ENCODE measurements around the gene PCSK6.
"Not testable (repeated sequence)": the region's sequence is repeated elsewhere in the genome, so short reads cannot be mapped to it uniquely, and the experiment has no call there.

Gene PCSK6

GRCh38 chr15:101353240-101353639, 136.3 kb downstream of the PCSK6 start:
- Histone ChIP-seq H3K27ac (ENCODE audit: low read length) (no peak overlapping the region), H3K36me3 (ENCODE audit: control insufficient read depth in 1 of 2, insufficient read depth in 2 of 2, low read length in 2 of 2) (no peaks in the 10 kb centered on the region), H3K4me1 (ENCODE audit: control insufficient read depth in 1 of 2, insufficient read depth in 2 of 2, low read length in 2 of 2) (no peaks in the 10 kb centered on the region), H3K9me3 (ENCODE audit: control insufficient read depth in 1 of 2, low read length in 2 of 2) (no peaks in the 10 kb centered on the region), H3K4me3 (ENCODE audit: low read depth in 1 of 2, low read length in 2 of 2) (no peak overlapping the region), H3K27me3 (ENCODE audit: low read depth, low read length) (no peaks in the 10 kb centered on the region)

GRCh38 chr15:101351736-101352135, 137.8 kb downstream of the PCSK6 start:
- no peak overlapping the region for H3K27ac ChIP-seq (ENCODE audit: low read length)
- no peaks in the 10 kb centered on the region for H3K36me3 ChIP-seq (ENCODE audit: control insufficient read depth in 1 of 2, insufficient read depth in 2 of 2, low read length in 2 of 2)

GRCh38 chr15:101349047-101349951, 140.2 kb downstream of the PCSK6 start:
- H3K4me3 ChIP-seq (ENCODE audit: low read depth in 1 of 2, low read length in 2 of 2): no peak overlapping the region
- no peaks in the 10 kb centered on the region for H3K4me1 ChIP-seq (ENCODE audit: control insufficient read depth in 1 of 2, insufficient read depth in 2 of 2, low read length in 2 of 2)
- H3K27me3 ChIP-seq (ENCODE audit: low read depth, low read length): no peaks in the 10 kb centered on the region
- no peak overlapping the region for H3K27ac ChIP-seq (ENCODE audit: low read length)
- no peaks in the 10 kb centered on the region for H3K9me3 ChIP-seq (ENCODE audit: control insufficient read depth in 1 of 2, low read length in 2 of 2)
- H3K36me3 ChIP-seq (ENCODE audit: control insufficient read depth in 1 of 2, insufficient read depth in 2 of 2, low read length in 2 of 2): no peaks in the 10 kb centered on the region

More at GRCh38 chr15:101351736-101352135, 137.8 kb downstream of the PCSK6 start:
- no peak overlapping the region for H3K4me3 ChIP-seq (ENCODE audit: low read depth in 1 of 2, low read length in 2 of 2)
- H3K4me1 ChIP-seq (ENCODE audit: control insufficient read depth in 1 of 2, insufficient read depth in 2 of 2, low read length in 2 of 2): no peaks in the 10 kb centered on the region
- H3K27me3 ChIP-seq (ENCODE audit: low read depth, low read length): no peaks in the 10 kb centered on the region
- no peaks in the 10 kb centered on the region for H3K9me3 ChIP-seq (ENCODE audit: control insufficient read depth in 1 of 2, low read length in 2 of 2)

- no peaks in the 10 kb centered on the region for H3K4me1 ChIP-seq (ENCODE audit: control insufficient read depth in 1 of 2, insufficient read depth in 2 of 2, low read length in 2 of 2)
- H3K27ac ChIP-seq (ENCODE audit: low read length): no peak overlapping the region
- H3K9me3 ChIP-seq (ENCODE audit: control insufficient read depth in 1 of 2, low read length in 2 of 2): no peaks in the 10 kb centered on the region
- H3K4me3 ChIP-seq (ENCODE audit: low read depth in 1 of 2, low read length in 2 of 2): no peak overlapping the region
- H3K36me3 ChIP-seq (ENCODE audit: control insufficient read depth in 1 of 2, insufficient read depth in 2 of 2, low read length in 2 of 2): no peaks in the 10 kb centered on the region
- no peaks in the 10 kb centered on the region for H3K27me3 ChIP-seq (ENCODE audit: low read depth, low read length)
Observed at GRCh38 chr15:101348643-101349042, 140.9 kb downstream of the PCSK6 start.

GRCh38 chr15:101348015-101348414, 141.5 kb downstream of the PCSK6 start:
- Histone ChIP-seq H3K4me3 (ENCODE audit: low read depth in 1 of 2, low read length in 2 of 2) (no peak overlapping the region), H3K9me3 (ENCODE audit: control insufficient read depth in 1 of 2, low read length in 2 of 2) (no peaks in the 10 kb centered on the region), H3K27ac (ENCODE audit: low read length) (no peak overlapping the region), H3K36me3 (ENCODE audit: control insufficient read depth in 1 of 2, insufficient read depth in 2 of 2, low read length in 2 of 2) (no peaks in the 10 kb centered on the region), H3K4me1 (ENCODE audit: control insufficient read depth in 1 of 2, insufficient read depth in 2 of 2, low read length in 2 of 2) (no peaks in the 10 kb centered on the region), H3K27me3 (ENCODE audit: low read depth, low read length) (no peaks in the 10 kb centered on the region)

DNA sequence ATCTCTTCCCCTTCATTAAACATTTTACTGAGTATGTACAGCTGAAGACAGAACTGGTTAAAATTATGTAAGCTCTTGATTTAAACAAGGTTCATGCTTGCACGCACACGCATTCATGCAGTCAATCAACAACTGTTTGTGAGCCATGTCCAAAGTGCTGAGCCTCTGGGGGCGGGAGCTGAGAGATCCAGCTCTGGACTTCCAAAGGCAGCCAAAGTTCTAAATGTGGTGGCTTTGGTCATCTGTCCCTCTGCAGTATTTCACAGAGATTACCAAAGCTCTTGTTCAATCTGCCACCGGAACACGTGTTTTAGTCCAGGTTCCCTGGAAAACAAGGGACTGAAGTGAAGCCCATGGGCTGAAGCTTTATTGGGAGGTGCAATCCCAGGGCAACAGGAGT, 142.1 kb downstream of the PCSK6 start:
- no peak overlapping the region for H3K27ac ChIP-seq (ENCODE audit: low read length)
- no peaks in the 10 kb centered on the region for H3K4me1 ChIP-seq (ENCODE audit: control insufficient read depth in 1 of 2, insufficient read depth in 2 of 2, low read length in 2 of 2)
- H3K27me3 ChIP-seq (ENCODE audit: low read depth, low read length): no peaks in the 10 kb centered on the region
- no peaks in the 10 kb centered on the region for H3K9me3 ChIP-seq (ENCODE audit: control insufficient read depth in 1 of 2, low read length in 2 of 2)
- H3K36me3 ChIP-seq (ENCODE audit: control insufficient read depth in 1 of 2, insufficient read depth in 2 of 2, low read length in 2 of 2): no peaks in the 10 kb centered on the region
- no peak overlapping the region for H3K4me3 ChIP-seq (ENCODE audit: low read depth in 1 of 2, low read length in 2 of 2)

DNA sequence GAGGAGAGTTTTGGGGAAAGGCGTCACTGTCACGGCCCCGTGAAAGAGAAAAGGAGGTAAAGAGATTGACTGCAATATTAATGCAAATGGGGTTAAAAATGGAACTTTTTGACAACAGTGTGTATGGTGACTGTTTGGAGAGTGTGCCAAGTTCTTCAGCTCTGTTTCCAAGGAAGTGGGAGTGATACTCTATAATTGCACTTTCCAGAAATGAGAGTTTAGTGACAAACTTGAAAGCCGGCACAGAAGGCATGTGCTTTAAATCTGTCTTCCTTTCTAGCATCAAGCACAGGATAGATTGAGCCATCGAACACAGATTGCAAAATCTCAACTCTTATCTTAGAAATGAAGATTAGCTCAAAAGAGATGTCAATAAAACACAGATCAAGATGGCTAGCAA, 142.6 kb downstream of the PCSK6 start:
- Histone ChIP-seq H3K4me1 (ENCODE audit: control insufficient read depth in 1 of 2, insufficient read depth in 2 of 2, low read length in 2 of 2) (no peaks in the 10 kb centered on the region), H3K4me3 (ENCODE audit: low read depth in 1 of 2, low read length in 2 of 2) (no peak overlapping the region), H3K27ac (ENCODE audit: low read length) (no peak overlapping the region), H3K9me3 (ENCODE audit: control insufficient read depth in 1 of 2, low read length in 2 of 2) (no peaks in the 10 kb centered on the region), H3K27me3 (ENCODE audit: low read depth, low read length) (no peaks in the 10 kb centered on the region), H3K36me3 (ENCODE audit: control insufficient read depth in 1 of 2, insufficient read depth in 2 of 2, low read length in 2 of 2) (no peaks in the 10 kb centered on the region)

- no peak overlapping the region for H3K27ac ChIP-seq (ENCODE audit: low read length)
Observed at GRCh38 chr15:101342056-101342455, 147.5 kb downstream of the PCSK6 start.

GRCh38 chr15:101338502-101339057, 150.9 kb downstream of the PCSK6 start:
- Histone ChIP-seq H3K27me3 (ENCODE audit: low read depth, low read length) (no peaks in the 10 kb centered on the region), H3K36me3 (ENCODE audit: control insufficient read depth in 1 of 2, insufficient read depth in 2 of 2, low read length in 2 of 2) (no peaks in the 10 kb centered on the region), H3K4me3 (ENCODE audit: low read depth in 1 of 2, low read length in 2 of 2) (no peak overlapping the region), H3K4me1 (ENCODE audit: control insufficient read depth in 1 of 2, insufficient read depth in 2 of 2, low read length in 2 of 2) (no peaks in the 10 kb centered on the region), H3K9me3 (ENCODE audit: control insufficient read depth in 1 of 2, low read length in 2 of 2) (no peaks in the 10 kb centered on the region), H3K27ac (ENCODE audit: low read length) (no peak overlapping the region)

More at GRCh38 chr15:101342056-101342455, 147.5 kb downstream of the PCSK6 start:
- Histone ChIP-seq H3K4me3 (ENCODE audit: low read depth in 1 of 2, low read length in 2 of 2) (no peak overlapping the region), H3K27me3 (ENCODE audit: low read depth, low read length) (no peaks in the 10 kb centered on the region), H3K36me3 (ENCODE audit: control insufficient read depth in 1 of 2, insufficient read depth in 2 of 2, low read length in 2 of 2) (no peaks in the 10 kb centered on the region), H3K4me1 (ENCODE audit: control insufficient read depth in 1 of 2, insufficient read depth in 2 of 2, low read length in 2 of 2) (no peaks in the 10 kb centered on the region), H3K9me3 (ENCODE audit: control insufficient read depth in 1 of 2, low read length in 2 of 2) (no peaks in the 10 kb centered on the region)

DNA sequence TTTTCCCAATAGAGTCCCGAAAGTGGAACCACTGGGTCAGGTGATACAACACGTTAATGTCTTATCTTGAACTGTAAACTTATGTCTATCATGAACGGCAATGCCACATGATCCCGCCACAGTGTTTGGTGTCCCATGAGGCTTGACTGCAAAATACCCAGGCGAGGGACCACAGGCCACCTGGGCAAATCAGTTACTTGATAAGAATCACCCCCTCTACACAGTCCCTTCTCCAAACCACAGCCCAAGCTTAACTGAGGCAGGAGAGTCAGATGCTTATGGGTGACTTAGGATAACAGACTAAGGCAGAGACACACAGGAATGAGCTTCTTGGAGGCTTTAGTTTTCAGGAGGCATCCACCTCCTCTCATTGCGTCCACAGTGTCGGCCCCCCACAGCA, 151.5 kb downstream of the PCSK6 start:
- H3K4me3 ChIP-seq (ENCODE audit: low read depth in 1 of 2, low read length in 2 of 2): no peak overlapping the region
- H3K4me1 ChIP-seq (ENCODE audit: control insufficient read depth in 1 of 2, insufficient read depth in 2 of 2, low read length in 2 of 2): no peaks in the 10 kb centered on the region
- H3K36me3 ChIP-seq (ENCODE audit: control insufficient read depth in 1 of 2, insufficient read depth in 2 of 2, low read length in 2 of 2): no peaks in the 10 kb centered on the region
- H3K27ac ChIP-seq (ENCODE audit: low read length): no peak overlapping the region
- no peaks in the 10 kb centered on the region for H3K27me3 ChIP-seq (ENCODE audit: low read depth, low read length)
- H3K9me3 ChIP-seq (ENCODE audit: control insufficient read depth in 1 of 2, low read length in 2 of 2): no peaks in the 10 kb centered on the region

- H3K4me1 ChIP-seq (ENCODE audit: control insufficient read depth in 1 of 2, insufficient read depth in 2 of 2, low read length in 2 of 2): not testable (repeated sequence)
Observed at GRCh38 chr15:101333907-101334789, 155.4 kb downstream of the PCSK6 start.

More at GRCh38 chr15:101333907-101334789, 155.4 kb downstream of the PCSK6 start:
- not testable (repeated sequence) for H3K4me3 ChIP-seq (ENCODE audit: low read depth in 1 of 2, low read length in 2 of 2); H3K9me3 ChIP-seq (ENCODE audit: control insufficient read depth in 1 of 2, low read length in 2 of 2); H3K27ac ChIP-seq (ENCODE audit: low read length); H3K27me3 ChIP-seq (ENCODE audit: low read depth, low read length); H3K36me3 ChIP-seq (ENCODE audit: control insufficient read depth in 1 of 2, insufficient read depth in 2 of 2, low read length in 2 of 2)

Measured in muscle layer of duodenum (tissue), 2 donors.